Fibroblast of lung (primary cell): Measurements from ENCODE around the gene SPDL1.

Experiments
- CTCF ChIP-seq, 2 donors: IDR thresholded peaks in 1 of 2; conservative IDR thresholded peaks in 1 of 2; 1 replicate in 1 of 2; 2 replicates in 1 of 2; pipeline ENCODE4 v1.5.1; 2011 to 2012; ENCODE audit warnings: low read length in 2 of 2, control low read depth in 1 of 2, inconsistent platforms in 1 of 2, low read depth in 1 of 2, mild to moderate bottlenecking in 1 of 2
- EZH2 ChIP-seq: IDR thresholded peaks from 2 replicates; pipeline ENCODE4 v1.5.1; 2012; ENCODE audit warnings: low read length, control low read depth, mild to moderate bottlenecking; ENCODE audit errors: missing control alignments

DNA sequence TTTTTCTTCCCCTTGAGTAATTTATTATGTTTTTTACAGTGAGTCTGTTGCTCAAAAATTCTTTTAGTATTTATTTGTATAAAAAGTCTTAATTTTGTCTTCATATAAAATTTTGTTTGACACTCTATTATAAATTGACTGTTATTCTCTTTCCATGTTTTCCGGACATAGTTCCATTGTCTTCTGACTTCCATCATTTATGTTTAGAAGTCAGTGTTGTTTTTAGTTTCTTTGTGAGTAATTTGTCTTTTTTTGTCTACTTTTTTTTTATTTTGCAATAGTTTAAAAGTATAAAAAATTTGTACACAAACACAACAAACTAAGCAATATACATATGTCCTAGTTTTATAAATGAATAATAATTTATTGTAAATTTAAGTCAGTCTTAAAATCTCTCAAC lies 25.7 kb upstream of the SPDL1 start:
- no peak for TF ChIP-seq CTCF (conservative IDR thresholded peaks at IDR 0.05 in 1 of 2, IDR thresholded peaks at IDR 0.05 in 1 of 2; ENCODE audit: low read depth in 1 of 2, low read length in 2 of 2)
- no peak for TF ChIP-seq EZH2
